Loucy (cell line): ENCODE measurements around the gene MCU.

Experiments
- H2AFZ ChIP-seq: fragments of 200-600 bp; sonication (generic); 2 replicates; pipeline ENCODE4 v1.6.0; 2016; ENCODE audit warnings: antibody characterized with exemption, mild to moderate bottlenecking, low read length, moderate library complexity
- H3F3A ChIP-seq: fragments of 200-600 bp; 2 replicates; pipeline ENCODE4 v1.6.0; 2016; ENCODE audit warnings: antibody characterized with exemption, low read depth, mild to moderate bottlenecking
- H3K27me3 ChIP-seq: fragments of 200-600 bp; sonication (generic); 2 replicates; pipeline ENCODE4 v1.6.1; 2014; ENCODE audit warnings: low read length, mild to moderate bottlenecking; ENCODE audit not compliant: insufficient read depth, poor library complexity, severe bottlenecking
- H3K36me3 ChIP-seq: fragments of 200-600 bp; sonication (generic); 2 replicates; pipeline ENCODE4 v1.6.1; 2016; ENCODE audit warnings: low read length; ENCODE audit not compliant: insufficient read depth
- H3K4me1 ChIP-seq: fragments of 200-600 bp; sonication (generic); 2 replicates; pipeline ENCODE4 v1.5.1; 2014; ENCODE audit warnings: low read length, mild to moderate bottlenecking; ENCODE audit not compliant: insufficient read depth, poor library complexity, severe bottlenecking
- H3K4me2 ChIP-seq: fragments of 200-600 bp; sonication (generic); 2 replicates; pipeline ENCODE4 v1.6.0; 2014; ENCODE audit warnings: antibody characterized with exemption, low read length, low read depth, mild to moderate bottlenecking; ENCODE audit not compliant: poor library complexity, severe bottlenecking
- H3K4me3 ChIP-seq: fragments of 200-600 bp; sonication (generic); 2 replicates; pipeline ENCODE4 v1.5.1; 2014; ENCODE audit warnings: low read length, mild to moderate bottlenecking, mixed read lengths; ENCODE audit not compliant: poor library complexity, severe bottlenecking
- H3K79me2 ChIP-seq: fragments of 200-600 bp; sonication (generic); 2 replicates; pipeline ENCODE4 v1.6.1; 2014; ENCODE audit warnings: low read length; ENCODE audit not compliant: insufficient read depth
- H3K9ac ChIP-seq: fragments of 200-600 bp; sonication (generic); 2 replicates; pipeline ENCODE4 v1.6.0; 2014; ENCODE audit warnings: mild to moderate bottlenecking, low read depth, low read length, moderate library complexity; ENCODE audit not compliant: poor library complexity, severe bottlenecking
- H3K9me2 ChIP-seq: fragments of 200-600 bp; sonication (generic); replicated peaks from 2 replicates; pipeline ENCODE4 v1.6.1; 2016; ENCODE audit warnings: low read depth, low read length, mixed read lengths
- H3K9me3 ChIP-seq: fragments of 200-600 bp; sonication (generic); 2 replicates; pipeline ENCODE4 v1.6.1; 2014; ENCODE audit warnings: mild to moderate bottlenecking, antibody characterized with exemption, low read length, low read depth; ENCODE audit not compliant: insufficient read depth
- H4K20me1 ChIP-seq: fragments of 200-600 bp; sonication (generic); 2 replicates; pipeline ENCODE4 v1.6.0; 2014; ENCODE audit warnings: antibody characterized with exemption, low read length, mild to moderate bottlenecking; ENCODE audit not compliant: insufficient read depth, poor library complexity, severe bottlenecking
- EZH2phosphoT487 ChIP-seq: fragments of 200-600 bp; IDR thresholded peaks from 2 replicates; pipeline ENCODE4 v1.6.1; 2018; ENCODE audit warnings: antibody characterized with exemption, mild to moderate bottlenecking, moderate library complexity, borderline replicate concordance
- TF ChIP-seq, protein P1 (sequence below): fragments of 200-600 bp; sonication (generic); conservative IDR thresholded peaks from 2 replicates; pipeline ENCODE4 v1.5.1; 2014; ENCODE audit warnings: mild to moderate bottlenecking, antibody characterized with exemption, low read length

MCU gene

DNA sequence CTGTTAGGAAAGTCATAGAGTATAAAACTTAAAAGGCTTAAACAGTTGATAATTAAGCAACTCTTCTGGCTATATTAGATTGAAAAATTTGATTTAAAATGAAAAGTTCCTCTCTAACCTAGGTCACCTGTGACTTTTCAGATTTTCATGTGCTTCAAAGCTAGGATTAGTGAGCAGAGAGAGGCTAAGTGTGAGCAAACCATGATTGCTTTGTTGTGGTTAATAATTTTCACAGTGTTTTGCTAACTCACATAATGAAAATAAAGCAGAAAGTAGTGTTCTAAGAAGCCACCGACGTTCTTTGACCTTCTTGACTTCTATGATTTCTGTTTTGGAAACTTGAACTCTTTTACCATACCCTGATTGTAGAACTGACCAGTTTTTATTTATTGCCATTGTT lies 126.1 kb downstream of the MCU start:
- TF ChIP-seq, protein P1, sequence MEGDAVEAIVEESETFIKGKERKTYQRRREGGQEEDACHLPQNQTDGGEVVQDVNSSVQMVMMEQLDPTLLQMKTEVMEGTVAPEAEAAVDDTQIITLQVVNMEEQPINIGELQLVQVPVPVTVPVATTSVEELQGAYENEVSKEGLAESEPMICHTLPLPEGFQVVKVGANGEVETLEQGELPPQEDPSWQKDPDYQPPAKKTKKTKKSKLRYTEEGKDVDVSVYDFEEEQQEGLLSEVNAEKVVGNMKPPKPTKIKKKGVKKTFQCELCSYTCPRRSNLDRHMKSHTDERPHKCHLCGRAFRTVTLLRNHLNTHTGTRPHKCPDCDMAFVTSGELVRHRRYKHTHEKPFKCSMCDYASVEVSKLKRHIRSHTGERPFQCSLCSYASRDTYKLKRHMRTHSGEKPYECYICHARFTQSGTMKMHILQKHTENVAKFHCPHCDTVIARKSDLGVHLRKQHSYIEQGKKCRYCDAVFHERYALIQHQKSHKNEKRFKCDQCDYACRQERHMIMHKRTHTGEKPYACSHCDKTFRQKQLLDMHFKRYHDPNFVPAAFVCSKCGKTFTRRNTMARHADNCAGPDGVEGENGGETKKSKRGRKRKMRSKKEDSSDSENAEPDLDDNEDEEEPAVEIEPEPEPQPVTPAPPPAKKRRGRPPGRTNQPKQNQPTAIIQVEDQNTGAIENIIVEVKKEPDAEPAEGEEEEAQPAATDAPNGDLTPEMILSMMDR = no peak
- no peak for TF ChIP-seq EZH2phosphoT487
- Histone ChIP-seq H3K9me3 (peaks cover 9% of the 10 kb centered on the region; the same call in 1 of the 2 replicates), H3K79me2 (no peaks in the 10 kb centered on the region), H3K36me3 (no peaks in the 10 kb centered on the region), H3K9me2 (no peaks in the 10 kb centered on the region), H3K4me1 (peaks cover 6% of the 10 kb centered on the region), H3K4me3 (no peak overlapping the region), H3K4me2 (no peak overlapping the region), H3F3A (no peaks in the 10 kb centered on the region), H3K9ac (no peak overlapping the region), H2AFZ (no peak overlapping the region), H3K27me3 (no peaks in the 10 kb centered on the region), H4K20me1 (no peaks in the 10 kb centered on the region)

DNA sequence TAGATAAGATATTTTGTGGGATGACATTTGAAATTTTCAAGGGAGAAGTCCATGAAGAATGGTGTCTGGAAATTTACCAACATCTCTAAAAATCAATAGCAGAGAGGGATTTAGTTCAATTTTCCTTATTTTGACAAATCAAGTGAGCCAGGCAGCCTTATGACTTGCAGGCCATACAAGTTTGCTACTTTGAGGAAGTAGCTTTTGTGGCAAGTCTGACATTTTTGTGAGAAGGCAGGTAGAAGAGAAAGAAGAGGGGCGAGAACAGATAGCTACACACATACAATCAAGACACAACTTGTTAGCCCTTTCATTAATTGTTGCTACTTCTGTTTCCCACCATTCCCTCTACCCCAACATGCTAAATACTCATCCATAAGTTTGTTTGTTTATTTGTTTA lies 127.1 kb downstream of the MCU start:
- H3K79me2 ChIP-seq = no peaks in the 10 kb centered on the region
- no peaks in the 10 kb centered on the region for H3K27me3 ChIP-seq
- H3K9me3 ChIP-seq = peaks cover 9% of the 10 kb centered on the region; the same call in 1 of the 2 replicates
- no peaks in the 10 kb centered on the region for H4K20me1 ChIP-seq
- no peak overlapping the region for H2AFZ ChIP-seq
- TF ChIP-seq, protein P1 = no peak
- no peak for TF ChIP-seq EZH2phosphoT487
- no peaks in the 10 kb centered on the region for H3K9me2 ChIP-seq
- peaks cover 6% of the 10 kb centered on the region for H3K4me1 ChIP-seq
- H3K4me3 ChIP-seq = no peak overlapping the region
- no peaks in the 10 kb centered on the region for H3F3A ChIP-seq
- H3K36me3 ChIP-seq = no peaks in the 10 kb centered on the region
- H3K4me2 ChIP-seq = no peak overlapping the region
- no peak overlapping the region for H3K9ac ChIP-seq

DNA sequence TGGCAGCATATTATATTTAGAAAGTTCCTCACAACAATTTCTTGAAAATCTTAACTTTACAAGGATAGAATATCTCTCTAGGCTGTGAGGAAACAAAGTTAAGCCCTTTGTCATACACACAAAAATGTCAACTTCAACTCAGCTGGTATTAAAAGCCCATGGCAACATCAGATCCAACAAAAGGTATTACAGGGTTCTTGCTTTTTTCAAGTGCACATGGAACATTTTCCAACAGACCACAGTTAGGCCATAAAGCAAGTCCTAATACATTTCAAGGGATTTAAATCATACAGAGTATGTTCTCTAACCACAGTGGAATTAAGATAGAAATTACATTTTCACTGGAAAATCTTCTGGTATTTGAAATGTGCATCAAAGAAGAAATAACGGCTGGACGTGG lies 129.7 kb downstream of the MCU start:
- Histone ChIP-seq H3F3A (no peaks in the 10 kb centered on the region), H3K36me3 (no peaks in the 10 kb centered on the region), H3K4me2 (no peak overlapping the region), H3K4me1 (peaks cover 21% of the 10 kb centered on the region), H3K9me2 (no peaks in the 10 kb centered on the region), H3K27me3 (no peaks in the 10 kb centered on the region), H3K9ac (no peak overlapping the region), H4K20me1 (no peaks in the 10 kb centered on the region), H3K4me3 (no peak overlapping the region), H3K79me2 (no peaks in the 10 kb centered on the region), H3K9me3 (peaks cover 9% of the 10 kb centered on the region; the same call in 1 of the 2 replicates), H2AFZ (no peak overlapping the region)
- no peak for TF ChIP-seq EZH2phosphoT487
- TF ChIP-seq, protein P1 = no peak
